ENCODE measurements around the gene SC5D.

DNA sequence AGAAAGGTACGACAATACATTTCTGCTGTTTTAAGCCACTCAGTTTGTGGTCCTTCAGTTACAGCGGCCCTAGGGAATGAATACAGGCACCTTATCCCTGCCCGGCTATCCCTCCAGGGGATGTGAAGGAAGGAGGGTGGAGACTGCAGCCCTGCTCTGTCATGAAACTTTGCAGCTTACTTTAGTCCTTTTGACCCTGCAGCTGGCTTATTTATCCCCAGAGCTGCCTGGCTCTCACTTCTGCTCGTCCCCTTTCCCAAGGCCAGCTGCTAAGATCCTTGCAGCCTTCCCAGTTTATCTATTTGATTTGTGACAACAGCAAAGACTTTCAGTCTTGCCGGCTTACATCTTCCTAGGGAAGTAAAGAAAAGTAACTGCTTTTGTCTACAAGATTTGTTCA lies 55.2 kb downstream of the SC5D start:
- no peak for TF ChIP-seq TAF1 (IDR thresholded peaks at IDR 0.05; ENCODE audit: borderline replicate concordance, insufficient read depth, low read length)
- TF ChIP-seq, protein P1, sequence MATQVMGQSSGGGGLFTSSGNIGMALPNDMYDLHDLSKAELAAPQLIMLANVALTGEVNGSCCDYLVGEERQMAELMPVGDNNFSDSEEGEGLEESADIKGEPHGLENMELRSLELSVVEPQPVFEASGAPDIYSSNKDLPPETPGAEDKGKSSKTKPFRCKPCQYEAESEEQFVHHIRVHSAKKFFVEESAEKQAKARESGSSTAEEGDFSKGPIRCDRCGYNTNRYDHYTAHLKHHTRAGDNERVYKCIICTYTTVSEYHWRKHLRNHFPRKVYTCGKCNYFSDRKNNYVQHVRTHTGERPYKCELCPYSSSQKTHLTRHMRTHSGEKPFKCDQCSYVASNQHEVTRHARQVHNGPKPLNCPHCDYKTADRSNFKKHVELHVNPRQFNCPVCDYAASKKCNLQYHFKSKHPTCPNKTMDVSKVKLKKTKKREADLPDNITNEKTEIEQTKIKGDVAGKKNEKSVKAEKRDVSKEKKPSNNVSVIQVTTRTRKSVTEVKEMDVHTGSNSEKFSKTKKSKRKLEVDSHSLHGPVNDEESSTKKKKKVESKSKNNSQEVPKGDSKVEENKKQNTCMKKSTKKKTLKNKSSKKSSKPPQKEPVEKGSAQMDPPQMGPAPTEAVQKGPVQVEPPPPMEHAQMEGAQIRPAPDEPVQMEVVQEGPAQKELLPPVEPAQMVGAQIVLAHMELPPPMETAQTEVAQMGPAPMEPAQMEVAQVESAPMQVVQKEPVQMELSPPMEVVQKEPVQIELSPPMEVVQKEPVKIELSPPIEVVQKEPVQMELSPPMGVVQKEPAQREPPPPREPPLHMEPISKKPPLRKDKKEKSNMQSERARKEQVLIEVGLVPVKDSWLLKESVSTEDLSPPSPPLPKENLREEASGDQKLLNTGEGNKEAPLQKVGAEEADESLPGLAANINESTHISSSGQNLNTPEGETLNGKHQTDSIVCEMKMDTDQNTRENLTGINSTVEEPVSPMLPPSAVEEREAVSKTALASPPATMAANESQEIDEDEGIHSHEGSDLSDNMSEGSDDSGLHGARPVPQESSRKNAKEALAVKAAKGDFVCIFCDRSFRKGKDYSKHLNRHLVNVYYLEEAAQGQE (IDR thresholded peaks at IDR 0.05; ENCODE audit: insufficient read depth in 1 of 2, low read depth in 2 of 2, low read length in 2 of 2), result no peak
- no peak for TF ChIP-seq SIN3A (IDR thresholded peaks at IDR 0.05; ENCODE audit: borderline replicate concordance, insufficient read depth, low read length)
- no peak for TF ChIP-seq POLR2AphosphoS5 (IDR thresholded peaks at IDR 0.05; ENCODE audit: low read depth, low read length)
- TF ChIP-seq FOXP2 (optimal IDR thresholded peaks at IDR 0.05; ENCODE audit: borderline replicate concordance, extremely low read depth, extremely low read length, insufficient read depth), result no peak
